Measurements from ENCODE around the gene TAPT1.
"Not testable (repeated sequence)": the region's sequence is repeated elsewhere in the genome, so short reads cannot be mapped to it uniquely, and the experiment has no call there.

The TAPT1 gene

DNA sequence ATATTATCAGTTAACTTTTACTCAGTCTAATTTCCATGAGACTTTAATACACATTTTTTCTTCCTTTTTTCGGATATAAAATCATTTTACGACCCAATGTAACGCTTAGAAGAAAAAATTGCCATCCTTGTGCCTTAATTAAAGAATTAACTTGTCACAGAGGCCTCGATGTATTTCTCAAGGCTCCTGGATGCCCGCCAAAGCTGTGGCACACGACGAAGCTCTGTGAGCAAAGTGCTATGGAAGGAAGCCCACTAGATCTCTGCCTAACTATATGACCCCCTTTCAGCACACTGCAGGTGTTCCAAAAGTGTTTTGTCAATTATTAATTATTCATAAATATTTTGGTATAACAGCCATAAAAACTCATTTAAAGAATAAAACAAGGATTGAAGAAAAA, 54.4 kb downstream of the TAPT1 start:
- no peak for DNase-seq (ENCODE audit: low spot score)

DNA sequence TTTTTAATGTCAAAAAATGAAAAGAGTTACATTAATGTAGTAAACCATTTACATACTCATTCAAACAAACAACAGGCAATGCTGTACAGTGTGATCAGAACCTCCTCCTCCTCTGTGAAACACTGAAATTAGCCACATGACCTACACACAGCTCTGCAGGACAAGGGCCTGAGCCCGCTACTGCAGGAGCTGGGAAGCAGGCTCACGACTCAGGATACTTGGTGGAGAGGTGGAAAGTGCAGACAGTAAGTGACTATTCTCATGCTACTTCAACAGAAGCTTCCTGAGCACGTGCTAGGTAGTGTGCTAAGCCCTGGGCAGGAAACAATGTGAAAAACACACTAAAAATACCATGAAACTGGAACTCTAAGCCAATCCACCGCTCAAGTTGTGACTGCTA, 56.8 kb downstream of the TAPT1 start:
- DNase-seq (ENCODE audit: low spot score) = no peak

DNA sequence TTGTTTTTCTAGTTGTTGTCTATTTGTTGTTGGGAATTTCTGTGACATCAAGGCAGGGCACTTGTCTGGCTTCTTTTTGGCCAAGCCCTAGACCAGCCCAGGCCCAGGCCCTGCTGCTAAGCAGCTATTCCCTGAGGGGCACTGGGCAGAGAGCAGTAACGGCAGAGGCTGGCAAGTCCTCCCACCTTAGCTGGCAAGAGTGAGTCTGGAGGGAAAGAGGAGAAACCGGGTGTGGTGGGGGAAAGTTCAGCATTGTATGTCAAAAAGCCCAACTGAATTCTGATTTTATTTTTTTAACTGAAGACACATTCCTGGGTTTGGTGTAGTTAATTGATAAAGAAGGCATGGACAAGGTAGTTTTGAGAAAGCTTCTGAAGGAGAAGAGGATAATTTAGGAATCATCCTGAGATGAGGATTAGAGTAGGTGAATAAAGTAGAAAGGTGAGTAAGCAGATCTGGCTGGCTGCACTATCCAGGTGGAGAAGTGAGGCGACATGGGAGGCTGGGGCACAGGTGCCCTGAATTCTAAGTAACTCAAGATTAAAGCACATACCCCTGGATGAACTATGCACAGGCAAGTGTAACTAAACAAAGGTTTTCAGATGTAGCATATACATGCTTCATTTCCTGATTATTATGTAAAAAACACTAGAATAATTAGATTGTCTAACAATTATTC, 57.4 kb downstream of the TAPT1 start:
- no peak for DNase-seq (ENCODE audit: low spot score)

DNA sequence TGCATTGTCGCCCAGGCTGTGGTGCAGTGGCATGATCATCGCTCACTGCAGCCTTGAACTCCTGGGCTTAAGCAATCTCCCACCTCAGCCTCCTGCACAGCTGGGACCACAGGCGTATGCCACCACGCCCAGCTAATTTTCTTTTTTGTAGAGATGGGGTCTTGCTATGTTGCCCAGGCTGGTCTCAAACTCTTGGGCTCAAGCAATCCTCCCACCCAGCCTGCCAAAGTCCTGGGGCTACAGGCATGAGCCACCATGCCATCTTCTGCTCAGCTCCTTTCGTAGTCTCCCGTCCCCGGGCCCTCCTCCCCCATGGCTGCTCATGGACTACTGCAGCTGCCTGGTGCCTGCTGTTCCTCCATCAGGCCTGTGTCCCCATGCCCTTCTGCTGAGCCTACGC, 58.1 kb downstream of the TAPT1 start:
- DNase-seq (ENCODE audit: low spot score) = no peak

DNA sequence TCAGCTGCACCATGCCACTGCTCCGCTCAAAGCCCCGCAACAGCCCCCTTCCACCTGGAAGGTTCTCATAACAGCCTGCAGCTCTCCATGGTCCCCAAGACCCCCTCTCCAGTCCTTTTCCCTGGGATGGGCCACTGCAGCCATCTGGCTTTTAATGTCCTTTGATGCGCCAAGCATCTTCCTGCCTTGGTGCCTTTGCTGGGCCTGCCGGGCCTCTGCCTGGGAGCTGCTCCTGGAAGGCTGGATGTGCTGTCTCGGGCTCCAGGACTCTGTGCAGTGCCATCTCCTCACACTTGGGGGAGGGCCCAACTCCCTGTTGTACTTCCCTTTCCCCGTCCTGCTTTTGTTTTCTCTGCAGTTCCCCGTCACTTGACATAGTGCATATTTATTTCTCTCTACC, 60.3 kb downstream of the TAPT1 start:
- DNase-seq (ENCODE audit: low spot score) = no peak

DNA sequence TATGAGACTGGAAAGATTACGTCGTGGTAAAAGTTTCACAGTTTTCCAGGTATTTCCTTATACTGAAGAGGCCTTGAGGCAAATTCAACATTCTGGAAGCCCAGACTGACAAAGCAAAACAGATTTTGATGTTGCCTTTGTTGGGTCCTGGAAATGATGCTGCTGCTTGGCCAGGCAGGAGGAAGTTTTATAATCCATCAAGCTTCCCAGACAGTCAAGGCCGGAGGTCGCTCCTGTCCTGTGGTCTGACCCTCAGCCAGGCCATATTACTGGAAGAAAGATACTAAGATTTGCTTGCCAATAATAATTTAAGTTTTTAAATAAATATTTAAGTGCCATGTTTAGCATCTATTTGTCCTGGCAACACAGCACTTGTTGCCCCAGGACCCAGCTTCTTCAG, 63.4 kb downstream of the TAPT1 start:
- DNase-seq (ENCODE audit: low spot score) = no peak

DNA sequence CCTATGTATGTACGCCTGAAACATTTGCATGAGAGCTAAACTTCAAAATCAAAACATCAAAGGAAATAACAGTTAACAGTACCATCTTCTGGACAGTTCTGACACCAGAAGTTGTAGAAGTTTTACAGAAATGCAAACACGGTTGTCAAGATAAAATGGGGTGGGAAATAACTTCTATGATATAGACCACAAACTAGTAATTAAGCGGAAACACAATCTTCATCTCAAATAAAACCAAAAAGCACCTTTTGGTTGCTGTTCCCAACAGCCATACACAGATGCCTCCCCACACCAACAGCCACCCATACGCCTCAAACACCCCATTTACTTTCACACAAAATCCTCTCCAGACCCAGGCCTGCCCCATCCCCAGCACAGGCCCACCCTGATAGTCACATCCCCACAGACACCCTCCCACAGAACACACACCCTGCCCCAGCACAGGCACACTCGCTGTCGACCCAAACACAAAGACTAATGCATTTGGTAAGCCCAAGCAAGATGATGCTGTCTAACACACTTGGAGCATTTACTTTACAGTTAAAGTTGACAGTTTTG, 64.3 kb downstream of the TAPT1 start:
- no peak for DNase-seq (ENCODE audit: low spot score)

DNA sequence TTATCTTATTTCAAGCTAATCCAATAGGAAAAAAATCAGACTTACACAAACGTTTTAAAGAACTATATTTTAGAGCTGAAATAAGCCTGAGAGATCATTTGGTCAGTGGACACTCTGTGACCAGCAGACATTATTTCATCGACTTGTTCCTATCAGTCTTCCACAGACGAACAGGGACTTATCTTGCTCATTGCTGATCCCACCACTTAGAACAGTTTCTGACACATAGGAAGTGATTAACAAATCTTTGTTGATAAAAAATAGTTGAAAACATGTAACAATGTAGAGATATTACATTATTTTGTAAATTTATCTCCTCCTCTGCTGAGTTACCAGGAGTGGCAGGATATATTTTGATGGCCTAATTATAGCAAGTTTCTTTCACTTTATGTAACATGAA, 65.8 kb downstream of the TAPT1 start:
- DNase-seq (ENCODE audit: low spot score) = no peak

DNA sequence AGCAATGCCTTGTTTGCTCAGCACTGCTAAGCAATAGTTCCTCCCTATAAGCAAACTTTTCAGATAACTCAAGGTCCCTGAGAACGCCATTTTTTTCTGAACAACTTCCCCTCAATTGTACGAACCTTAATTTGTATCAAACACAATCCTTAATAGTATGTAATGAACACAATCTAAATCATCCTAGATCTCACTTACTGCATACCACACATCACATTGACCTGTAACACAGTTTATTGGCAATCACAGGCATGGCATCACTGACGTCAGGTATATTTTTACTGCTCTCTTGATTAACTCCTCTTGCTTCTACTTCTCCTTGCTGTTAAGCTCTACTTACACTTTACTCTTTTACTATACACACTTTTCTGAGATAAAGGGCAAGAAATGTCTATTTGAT, 67.0 kb downstream of the TAPT1 start:
- no peak for DNase-seq (ENCODE audit: low spot score)

DNA sequence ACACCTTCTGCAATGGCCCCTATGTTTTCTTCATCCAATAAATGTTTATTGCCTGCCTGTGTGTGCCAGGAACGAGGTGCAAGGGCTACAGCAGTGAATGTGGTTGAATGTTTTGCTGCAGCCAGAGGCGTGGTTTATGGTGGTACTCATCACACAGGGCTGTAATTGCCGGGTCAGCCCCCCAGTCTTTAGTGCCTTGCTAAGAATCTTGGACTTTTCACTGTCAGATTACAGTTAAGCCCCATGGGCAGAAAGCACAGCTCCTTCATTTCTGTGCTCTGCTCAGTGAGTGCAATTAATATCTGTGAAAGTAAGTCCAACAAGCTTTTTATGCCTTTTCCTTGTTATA, 67.8 kb downstream of the TAPT1 start:
- no peak for DNase-seq (ENCODE audit: low spot score)

DNA sequence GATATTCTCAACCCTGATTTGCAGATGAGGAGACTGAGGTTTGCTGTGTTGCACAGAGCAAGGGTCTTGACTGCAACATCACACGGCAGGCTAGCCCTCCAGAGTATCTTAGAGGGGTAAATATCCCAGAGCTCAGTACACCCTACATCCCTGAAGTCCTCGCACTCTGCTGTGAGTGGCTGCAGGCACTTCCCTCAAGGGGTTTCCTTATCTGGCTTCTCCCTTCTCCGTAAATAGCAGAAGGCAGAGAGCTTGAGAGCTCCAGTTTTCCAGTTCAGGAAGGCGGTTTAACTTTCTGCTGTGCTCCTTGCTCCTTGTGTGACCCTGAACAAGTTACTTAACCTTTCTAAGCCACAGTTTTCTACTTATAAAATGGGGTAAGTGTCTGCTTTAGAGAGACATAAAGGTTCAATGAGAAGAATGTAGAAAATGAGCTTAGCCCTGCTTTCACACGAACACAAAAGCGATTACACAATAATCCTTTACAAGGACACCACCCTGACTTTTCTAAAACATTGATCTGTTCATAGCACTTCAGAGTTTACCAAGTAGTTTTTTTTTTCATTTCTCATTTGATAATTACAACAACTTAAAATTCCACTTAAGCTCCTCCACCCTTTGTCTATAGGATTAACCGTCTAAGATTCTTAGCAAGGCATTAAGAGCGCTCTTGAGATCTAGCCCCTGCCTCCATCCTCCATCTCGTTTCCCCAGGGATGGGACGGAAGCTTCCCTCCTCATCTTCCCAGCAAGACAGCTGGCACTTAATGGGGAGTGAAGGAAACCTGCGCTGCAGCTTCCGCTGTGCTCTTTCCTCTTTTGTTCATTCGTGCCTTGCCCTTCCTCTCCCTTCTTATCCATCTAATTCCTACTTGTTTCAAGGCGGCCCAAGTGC, 68.4 kb downstream of the TAPT1 start:
- no peak for DNase-seq (ENCODE audit: low spot score)

DNA sequence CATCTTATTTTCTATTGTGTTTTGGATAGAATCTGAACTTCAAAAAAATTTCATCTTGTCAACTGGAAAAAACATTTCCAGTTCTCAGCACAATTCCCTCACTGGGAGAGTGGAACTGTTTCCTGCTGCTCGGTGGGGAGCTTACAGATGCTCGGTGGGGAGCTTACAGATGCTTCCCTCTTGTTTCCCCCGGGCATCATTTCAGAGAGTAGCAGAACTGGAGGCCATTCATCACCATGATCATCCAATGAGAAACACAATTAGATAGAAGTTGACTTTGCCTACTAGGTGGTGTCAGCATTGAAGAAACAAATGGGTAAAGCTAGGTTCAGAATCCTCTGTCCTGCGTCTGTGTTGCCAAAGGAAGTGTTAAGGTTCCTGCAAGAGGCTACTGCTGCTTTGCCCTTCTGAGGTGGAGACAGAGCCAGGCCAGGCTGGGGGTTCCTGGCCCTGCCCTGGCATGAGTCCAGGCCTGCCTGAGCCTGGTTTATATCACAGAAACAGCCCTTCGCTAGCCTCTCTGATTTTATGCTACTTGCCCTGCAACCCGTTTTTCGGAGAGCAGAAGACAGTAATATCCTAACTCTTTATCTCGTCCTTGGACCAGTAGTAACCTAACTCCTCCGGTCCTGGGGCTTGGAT, 70.6 kb downstream of the TAPT1 start:
- no peak for DNase-seq (ENCODE audit: low spot score)

DNA sequence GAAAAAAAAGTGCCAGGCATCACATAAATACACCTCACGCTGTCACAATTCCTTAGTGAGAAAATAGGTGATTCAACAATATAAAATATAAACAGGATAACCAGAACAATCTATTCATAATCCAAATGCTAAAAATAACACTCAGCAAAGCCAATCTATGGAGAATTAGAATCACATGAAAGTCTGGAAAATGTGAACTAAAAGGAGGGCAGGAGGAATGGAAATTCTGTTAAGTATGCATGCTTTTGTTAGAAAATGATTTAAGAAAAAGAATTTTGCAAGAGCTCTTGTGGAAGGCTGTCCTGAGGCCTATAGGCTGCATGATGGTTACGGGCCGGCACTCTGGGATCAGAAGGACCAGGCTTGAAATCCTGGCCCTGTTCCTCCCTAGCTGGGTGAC, 71.8 kb downstream of the TAPT1 start:
- DNase-seq (ENCODE audit: low spot score) = no peak

DNA sequence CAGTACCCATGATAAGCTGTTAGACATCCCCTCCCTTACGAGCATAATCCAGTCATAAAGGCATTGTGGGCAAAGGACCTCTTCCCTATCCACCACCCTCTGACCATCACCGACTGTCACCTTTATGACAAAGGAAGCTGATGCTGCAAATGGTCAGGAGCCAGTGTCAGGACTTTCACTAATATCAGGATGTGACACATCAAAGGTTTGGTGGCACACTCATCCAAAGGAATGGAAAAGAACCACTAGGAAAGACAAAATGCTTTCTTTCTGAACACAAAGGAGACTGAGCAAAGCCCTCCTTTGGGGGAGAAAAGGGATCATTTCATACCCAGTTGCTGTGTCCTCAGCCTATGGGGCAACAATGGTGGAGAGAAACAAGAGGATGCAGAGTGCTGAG, 75.6 kb downstream of the TAPT1 start:
- DNase-seq (ENCODE audit: low spot score) = no peak

DNA sequence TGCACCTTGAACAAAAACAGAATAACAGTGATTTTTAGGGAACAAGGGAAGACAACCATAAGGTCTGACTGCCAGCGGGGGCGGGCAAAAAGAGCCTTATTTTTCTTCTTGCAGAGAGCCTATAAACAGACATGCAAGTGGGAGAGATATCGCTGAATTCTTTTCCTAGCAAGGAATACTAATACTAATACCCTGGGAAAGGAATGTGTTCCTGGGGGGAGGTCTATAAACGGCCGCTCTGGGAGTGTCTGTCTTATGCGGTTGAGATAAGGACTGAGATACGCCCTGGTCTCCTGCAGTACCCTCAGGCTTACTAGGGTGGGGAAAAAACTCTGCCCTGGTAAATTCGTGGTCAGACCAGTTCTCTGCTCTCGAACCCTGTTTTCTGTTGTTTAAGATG, 81.4 kb downstream of the TAPT1 start:
- DNase-seq (ENCODE audit: low spot score) = not testable (repeated sequence)

DNA sequence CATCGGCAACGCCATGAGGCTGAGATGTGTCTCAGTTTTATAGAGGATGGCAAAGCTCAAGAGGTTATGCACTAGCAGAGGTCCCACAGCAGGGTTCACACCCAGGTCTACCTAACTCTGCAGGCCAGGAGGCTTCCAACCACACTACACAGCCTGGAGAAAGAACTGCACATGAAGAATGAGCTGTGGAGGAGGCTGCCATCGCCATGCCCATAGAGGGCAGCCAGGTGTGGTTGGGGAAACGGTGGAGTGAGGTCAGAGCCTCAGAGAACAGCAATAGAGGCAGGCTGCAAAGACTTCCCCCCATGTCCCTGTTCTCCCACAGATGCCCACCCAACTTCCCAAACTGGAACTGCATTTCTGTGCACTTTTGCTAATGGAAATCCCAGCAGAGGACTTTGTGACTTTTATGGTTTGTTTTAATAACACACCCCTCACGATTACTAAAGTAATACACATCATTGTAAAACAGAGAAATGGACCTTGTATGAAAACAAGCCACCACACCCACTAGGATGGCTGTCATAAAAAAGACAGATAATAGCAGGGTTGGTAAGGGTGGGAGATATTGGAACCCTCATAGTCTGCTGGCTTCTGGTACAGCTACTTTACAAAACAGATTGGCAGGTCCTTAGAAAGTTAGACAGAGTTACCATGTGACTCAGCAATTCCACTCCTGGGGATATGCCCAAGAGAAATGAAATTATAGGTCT, 83.5 kb downstream of the TAPT1 start:
- DNase-seq (ENCODE audit: low spot score) = no peak

DNA sequence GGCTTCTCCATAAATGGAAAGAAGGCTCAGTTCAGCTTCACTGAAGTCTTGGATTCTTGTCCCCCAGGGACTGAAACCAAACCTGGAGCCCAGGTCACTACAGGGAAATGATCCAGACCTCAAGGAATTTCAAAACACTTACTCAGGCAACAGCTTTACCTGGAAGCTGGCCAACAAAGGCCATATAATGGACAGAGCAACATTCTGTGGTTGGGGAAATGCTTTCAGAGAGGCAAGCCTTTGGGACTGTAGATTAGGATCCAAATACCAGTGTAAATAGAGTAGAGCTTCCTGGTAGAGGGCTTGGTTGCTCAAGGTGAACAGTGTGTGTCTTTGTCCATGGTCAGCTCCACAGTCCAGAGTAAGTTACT, 85.4 kb downstream of the TAPT1 start:
- DNase-seq (ENCODE audit: low spot score) = peak; percentile 49

DNA sequence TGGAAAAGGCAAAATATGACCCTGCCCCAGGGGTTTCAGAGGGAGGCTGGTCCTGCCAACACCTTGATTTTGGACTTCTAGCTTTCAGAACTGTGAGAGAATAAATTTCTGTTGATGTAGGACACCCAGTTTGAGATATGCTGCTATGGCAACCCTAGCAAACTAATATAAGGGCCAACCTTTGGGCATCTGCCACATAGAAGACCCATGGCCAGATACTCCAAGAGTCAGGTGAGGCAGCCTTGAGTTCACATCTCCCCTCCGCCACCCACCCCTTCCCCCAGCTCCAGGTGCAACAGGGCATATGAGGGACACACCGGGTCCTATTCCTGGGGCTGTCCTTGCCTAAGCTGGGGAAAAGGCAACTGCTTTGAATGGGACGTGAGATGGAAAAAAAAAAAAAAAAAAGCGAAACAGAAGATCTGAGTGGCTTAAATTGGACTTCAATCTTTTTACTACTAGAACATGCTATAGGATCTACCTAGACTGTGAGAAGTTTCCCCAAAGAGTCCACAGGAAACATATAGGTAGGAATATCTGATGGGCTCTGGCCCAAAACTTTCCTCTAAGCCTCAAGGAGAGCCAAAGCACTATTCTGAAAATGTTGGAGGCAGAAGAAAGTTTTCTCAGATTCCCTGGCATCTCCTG, 85.9 kb downstream of the TAPT1 start:
- DNase-seq (ENCODE audit: low spot score) = no peak

DNA sequence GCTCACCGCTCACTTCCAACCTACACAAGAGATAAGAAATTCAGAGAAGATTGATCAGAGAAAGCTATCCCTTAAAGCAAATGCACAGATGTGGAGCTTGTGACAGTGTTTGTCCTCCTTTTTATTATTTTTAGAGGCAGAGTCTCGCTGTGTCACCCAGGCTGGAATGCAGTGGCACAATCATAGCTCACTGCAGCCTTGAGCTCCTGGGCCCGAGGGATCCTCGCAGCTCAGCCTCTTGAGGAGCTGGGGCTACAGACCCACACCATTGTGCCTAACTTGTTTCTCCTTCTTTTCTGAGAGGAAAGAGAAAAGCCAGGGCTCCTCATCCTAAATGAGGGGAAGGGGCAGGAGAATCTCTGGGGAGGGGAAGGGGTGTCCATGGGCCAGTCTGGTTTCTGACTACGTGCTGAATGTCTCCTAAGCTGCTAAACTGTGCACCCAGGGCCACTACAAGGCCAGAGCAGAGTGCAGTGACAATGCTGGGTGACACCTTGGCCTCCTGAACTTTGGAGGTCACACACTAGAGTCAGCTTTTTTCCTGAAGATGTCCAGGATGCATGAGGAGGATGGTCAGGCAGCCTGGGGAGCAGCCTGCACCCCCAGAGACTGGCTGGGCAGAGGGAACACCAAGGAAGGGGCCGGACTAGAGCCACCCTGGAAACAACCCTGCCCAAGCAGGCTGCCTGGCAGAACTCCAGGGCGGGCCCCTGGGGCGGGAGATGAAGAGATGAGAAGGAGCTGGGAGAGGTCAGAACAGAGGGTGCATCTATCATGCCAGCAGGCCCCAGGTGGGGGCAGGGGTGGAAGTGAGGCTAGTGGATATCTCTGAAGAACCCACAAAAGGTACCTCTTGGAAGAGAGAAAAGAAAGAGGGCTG, 87.0 kb downstream of the TAPT1 start:
- no peak for DNase-seq (ENCODE audit: low spot score)

DNA sequence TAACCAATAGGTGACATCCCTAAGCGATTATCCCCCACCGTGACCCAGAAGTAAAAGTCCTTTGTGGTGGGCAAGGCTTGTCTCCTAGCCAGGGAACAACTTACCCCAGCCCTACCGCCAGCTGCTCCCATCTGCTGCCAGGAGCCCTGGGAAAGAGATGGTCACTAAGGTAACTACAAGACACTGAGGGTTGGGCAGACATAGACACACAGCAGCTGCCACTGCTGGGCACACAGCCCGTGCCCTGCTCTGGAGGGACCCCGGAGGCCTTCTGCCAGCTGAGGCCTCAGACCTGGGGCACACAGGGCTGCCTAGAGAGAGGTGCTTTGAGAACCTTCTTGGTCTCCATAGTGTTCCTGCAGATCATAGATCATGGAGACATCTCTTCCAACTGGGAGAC, 89.4 kb downstream of the TAPT1 start:
- DNase-seq (ENCODE audit: low spot score) = no peak

DNA sequence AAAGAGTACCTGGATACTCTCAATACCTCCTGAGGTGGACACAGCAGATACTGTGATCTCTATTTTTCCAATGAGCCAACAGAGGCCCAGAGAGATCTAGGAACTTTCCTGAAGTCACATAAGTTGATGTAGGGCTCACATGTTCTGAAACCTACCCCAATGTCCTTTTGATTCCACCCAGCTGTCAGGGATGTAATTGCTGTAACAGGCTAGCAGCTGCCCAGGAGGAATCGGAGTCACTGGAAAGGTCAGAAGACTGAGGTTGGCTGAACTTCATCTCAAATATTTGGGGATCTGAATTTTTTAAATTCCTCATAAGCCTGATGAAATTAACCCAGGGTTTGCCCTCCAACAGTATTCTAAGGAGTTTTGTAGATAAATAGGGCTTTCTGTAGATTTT, 90.0 kb downstream of the TAPT1 start:
- DNase-seq (ENCODE audit: low spot score) = no peak
